C1 segment of cervical spinal cord (tissue), 14 donors: ENCODE results near the gene PARP2.
A peak's percentile ranks its signal among the peaks of the same experiment; 100 is the strongest.
"Not testable (repeated sequence)": the region's sequence is repeated elsewhere in the genome, so short reads cannot be mapped to it uniquely, and the experiment has no call there.

Source experiments
- DNase-seq, 14 donors: peaks; one replicate each; lab custom pipeline; 2025; lab: John Stamatoyannopoulos, UW

The PARP2 gene, protein sequence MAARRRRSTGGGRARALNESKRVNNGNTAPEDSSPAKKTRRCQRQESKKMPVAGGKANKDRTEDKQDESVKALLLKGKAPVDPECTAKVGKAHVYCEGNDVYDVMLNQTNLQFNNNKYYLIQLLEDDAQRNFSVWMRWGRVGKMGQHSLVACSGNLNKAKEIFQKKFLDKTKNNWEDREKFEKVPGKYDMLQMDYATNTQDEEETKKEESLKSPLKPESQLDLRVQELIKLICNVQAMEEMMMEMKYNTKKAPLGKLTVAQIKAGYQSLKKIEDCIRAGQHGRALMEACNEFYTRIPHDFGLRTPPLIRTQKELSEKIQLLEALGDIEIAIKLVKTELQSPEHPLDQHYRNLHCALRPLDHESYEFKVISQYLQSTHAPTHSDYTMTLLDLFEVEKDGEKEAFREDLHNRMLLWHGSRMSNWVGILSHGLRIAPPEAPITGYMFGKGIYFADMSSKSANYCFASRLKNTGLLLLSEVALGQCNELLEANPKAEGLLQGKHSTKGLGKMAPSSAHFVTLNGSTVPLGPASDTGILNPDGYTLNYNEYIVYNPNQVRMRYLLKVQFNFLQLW

DNA sequence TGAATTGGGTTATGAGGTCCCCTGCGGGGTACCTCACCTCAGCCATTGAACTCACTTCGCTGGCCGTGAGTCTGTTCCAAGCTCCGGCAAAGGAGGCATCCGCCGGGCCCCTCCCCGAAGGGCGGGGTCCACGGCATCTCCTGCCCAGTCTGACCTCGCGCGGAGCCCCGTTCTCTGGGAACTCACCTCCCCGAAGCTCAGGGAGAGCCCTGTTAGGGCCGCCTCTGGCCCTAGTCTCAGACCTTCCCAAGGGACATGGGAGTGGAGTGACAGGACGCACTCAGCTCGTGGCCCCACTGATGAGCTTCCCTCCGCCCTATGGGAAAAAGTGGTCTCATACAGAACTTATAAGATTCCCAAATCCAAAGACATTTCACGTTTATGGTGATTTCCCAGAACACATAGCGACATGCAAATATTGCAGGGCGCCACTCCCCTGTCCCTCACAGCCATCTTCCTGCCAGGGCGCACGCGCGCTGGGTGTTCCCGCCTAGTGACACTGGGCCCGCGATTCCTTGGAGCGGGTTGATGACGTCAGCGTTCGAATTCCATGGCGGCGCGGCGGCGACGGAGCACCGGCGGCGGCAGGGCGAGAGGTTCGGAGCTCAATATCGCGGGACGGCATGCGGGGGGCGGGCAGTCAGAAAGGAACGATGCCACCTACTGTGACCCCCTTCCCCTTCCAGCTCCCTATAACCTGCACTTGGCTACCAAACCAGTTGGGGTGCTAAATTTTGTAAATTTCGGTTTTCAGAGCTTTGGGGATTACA is at the start of gene PARP2:
Gene PARP2 (plus strand): TSS at position 544 of the 770 bp plus-strand sequence. CDS start 7 bp downstream, at position 551.
- peak; percentile 73 to 100 (median 99) for DNase-seq

- DNase-seq: no peak
Measured at GRCh38 chr14:20294636-20295035, 48.8 kb upstream of the PARP2 start.

- no peak for DNase-seq
Measured at GRCh38 chr14:20295067-20295466, 48.4 kb upstream of the PARP2 start.

- DNase-seq: no peak
Measured at GRCh38 chr14:20302042-20302755, 41.2 kb upstream of the PARP2 start.

GRCh38 chr14:20305265-20306078 is 38.0 kb upstream of the PARP2 start, which contains the start of gene TTC5:
Gene TTC5, minus strand, starts transcription at chr14:20305951. Its CDS starts 14 bp downstream, at chr14:20305937.
- peak; percentile 3 to 84 (median 72) for DNase-seq

DNA sequence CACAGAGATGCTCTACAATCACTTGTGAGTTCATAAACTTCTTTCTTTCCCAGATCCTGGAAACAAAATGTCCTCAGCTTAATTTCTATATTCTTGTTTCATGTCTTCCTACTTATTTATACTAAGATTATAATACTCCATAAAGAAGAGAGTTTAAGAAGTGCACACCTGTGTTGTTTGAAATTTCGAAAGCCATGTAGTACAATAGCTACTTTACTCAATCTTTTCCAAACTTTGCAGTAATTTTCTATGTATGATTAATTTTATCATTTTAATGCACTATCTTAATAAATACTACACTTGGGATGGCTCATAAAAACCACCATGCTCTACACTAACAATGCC is 37.4 kb upstream of the PARP2 start:
- no peak for DNase-seq

GRCh38 chr14:20314026-20314425 is 29.4 kb upstream of the PARP2 start:
- no peak for DNase-seq

GRCh38 chr14:20317720-20318119 is 25.7 kb upstream of the PARP2 start:
- no peak for DNase-seq

DNA sequence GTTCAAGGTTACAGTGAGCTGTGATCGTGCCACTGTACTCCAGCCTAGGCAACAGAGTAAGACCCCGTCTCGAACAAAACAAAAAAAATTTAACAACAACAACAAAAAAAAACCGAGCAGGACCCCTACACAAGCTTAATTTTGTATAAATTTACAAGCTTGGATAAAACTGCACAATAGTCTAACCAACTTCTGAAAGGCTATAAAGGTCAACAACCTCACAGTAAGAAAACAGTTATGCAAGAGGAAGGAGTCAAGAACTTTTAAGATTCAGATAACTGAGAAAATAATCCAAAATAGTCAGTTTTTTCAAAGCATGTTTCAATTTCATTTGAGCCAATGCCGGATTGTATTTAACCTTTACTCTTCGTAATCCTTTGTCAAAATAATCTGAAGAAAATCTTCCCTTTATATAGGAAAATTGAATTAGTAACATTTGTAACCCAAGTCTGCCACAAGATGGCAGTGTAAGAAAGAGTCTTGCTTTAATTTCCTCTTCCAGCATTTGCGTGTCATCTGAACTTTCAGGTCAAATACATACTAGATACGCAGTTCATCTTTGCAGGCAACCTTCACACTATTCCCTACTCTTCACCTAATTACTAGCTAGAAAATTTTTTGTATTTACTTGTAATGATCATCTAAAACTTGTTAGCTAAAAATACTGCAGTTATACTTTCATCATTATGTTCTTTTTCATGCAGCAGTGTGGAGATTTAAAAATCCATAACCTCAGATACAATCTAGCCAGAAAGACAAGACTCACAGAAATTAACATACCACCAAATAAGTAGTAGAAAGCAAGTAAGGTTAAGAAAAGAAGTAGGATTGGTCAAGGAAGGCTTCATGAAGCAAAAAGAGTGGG is 16.2 kb upstream of the PARP2 start:
- peak in 2 of 14 donors; percentile 33 to 39 for DNase-seq

DNA sequence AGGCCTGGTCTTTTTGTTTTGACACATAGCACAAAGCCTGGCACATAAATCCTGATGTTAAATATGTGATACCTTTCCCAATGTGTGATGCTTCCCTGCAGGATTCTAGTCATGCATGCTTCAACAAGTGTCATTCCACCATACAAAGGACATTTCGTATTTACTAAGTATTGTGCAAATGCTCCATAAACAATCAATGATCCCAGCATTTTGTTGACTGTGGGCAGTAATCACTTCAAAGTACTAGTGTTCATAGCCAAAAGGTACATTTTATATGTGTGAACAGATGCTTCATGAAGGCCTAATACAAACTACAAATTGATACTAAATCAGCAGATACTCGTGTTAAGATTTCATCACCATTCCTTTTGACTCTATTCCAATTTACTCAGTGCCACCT is 14.7 kb upstream of the PARP2 start:
- DNase-seq: no peak

GRCh38 chr14:20329355-20329754 is 14.1 kb upstream of the PARP2 start:
- DNase-seq: no peak

GRCh38 chr14:20331053-20331613 is 12.3 kb upstream of the PARP2 start:
- DNase-seq: no peak

DNA sequence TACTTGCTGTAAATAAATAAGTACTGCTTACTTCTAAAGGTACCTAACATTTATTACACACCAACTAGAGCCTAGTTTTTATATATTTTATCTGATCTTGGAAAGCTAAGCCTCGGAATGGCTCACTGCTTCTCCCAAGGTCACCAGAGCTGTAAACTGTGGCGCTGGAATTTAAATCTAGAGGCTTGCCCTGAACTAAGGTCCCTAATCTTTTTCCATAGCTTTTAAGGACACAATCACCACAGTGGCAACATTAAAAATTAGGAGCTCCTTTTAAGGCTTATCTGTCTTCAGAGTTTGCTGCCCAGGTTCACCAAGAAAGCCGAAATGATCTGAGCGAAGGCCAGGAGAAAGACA is 11.0 kb upstream of the PARP2 start:
- peak in 1 of 14 donors; percentile 45 for DNase-seq

DNA sequence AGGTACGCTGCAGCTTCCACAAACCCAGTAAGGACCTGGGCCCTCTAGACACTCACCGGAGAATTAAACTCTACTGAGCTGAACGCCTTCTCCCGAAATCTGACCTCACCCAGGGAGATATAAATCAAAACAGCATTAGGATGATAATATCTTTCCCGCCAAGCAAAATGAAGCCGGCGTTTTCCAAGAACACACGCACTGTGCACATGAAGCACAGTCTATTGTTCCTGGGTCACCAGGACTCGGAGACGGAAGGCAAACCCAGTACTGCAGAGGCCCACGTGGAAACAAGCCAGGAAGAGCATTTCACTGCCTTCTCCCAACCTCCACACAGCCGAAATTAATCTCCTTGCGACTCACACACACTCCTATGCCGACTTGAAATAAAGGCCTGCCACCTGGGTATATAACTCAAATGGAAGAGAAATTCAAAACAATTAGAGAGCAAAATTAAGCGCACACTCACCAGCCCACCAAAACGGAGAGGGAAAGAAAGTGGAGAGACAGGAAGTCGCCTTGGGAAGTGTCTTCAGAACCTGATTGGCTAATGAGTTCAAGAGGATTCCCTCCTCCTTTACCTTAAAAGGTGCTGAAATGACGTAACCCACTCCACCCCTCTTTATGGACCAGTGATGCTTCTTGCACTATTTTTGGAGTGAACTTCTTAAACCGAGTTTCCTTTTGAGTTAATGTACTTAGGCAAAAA is 10.5 kb upstream of the PARP2 start, which contains the start of gene CCNB1IP1:
Gene CCNB1IP1 (minus strand): TSS at position 492 of the 706 bp plus-strand sequence. CDS start 16,756 bp downstream, outside the sequence.
- peak in 13 of 14 donors; percentile 2 to 91 (median 62) for DNase-seq

DNA sequence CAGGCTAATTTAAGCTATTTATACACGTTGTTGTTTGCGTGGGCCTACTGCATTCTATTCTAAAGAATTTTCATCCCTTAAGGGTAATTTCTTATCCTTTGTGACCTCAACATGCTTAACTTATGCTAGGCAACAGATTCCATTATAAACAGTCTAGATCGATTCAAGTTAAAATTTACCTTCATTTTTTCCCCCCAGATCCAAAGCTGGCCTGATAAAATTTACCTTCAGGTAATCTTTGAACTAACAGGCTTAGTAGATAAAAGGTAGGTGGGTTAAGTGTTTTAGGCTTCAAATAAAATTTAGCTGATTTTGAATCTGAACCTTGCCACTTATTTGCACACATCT is 10.0 kb upstream of the PARP2 start:
- no peak for DNase-seq

DNA sequence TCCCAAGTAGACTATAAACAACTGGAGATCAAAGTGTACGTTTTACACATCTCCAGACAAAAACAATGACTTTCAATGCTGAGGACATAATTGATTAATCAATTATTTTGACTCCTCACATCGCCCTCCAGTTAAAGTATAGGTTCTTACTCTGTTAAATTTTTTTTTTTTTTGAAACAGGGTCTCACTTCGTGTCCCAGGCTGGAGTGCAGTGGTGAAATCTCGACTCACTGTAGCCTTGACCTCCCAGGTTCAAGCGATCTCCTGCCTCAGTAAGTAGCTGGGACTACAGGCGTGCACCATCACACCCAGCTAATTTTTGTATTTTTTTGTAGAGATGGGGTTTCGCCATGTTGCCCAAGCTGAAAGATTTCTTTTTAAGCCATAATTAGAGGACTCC is 9.4 kb upstream of the PARP2 start:
- no peak for DNase-seq

GRCh38 chr14:20341032-20341431 is 2.4 kb upstream of the PARP2 start:
- not testable (repeated sequence) for DNase-seq

DNA sequence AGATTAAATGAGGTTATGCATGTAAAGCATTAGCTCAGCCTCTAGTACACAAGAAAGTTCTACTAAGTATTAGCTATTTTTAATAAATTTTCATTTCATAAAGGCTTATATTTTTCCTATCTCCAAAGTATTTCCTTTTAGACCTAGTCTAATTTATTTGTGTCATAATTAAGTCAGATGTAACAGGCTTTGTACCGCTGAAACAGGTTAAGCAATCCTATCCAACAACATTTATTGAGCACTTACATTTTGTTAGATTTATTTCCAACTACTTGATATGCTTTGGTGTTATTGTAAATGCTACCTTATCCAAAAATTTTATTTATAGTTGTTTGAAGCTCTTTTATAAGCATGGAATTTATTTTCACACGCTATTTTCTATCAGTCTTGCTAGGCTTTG is 1.8 kb upstream of the PARP2 start:
- no peak for DNase-seq

DNA sequence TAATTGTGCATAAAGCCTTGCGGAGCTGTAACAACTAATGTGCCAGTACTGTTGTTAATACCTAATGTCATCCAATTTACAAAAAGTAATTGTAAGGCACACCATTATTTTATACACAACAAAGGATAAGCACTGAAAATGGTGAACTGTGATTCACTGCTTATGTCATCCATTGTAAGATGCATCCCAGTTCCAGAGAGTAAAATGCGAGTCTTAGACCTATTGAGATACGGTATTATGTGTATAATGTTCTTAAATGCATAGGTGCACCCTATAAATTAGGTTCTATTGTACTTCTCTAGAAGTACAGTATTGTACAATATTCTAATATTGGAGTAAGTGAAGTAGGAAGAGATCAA is 406 bp downstream of the PARP2 start:
- DNase-seq: no peak
